Measurements from ENCODE around the gene PLCD1.
"Not testable (repeated sequence)": the region's sequence is repeated elsewhere in the genome, so short reads cannot be mapped to it uniquely, and the experiment has no call there.

GRCh38 chr3:38064453-38064852, 35.0 kb upstream of the PLCD1 start:
- not testable (repeated sequence) for TF ChIP-seq TSHZ2 (CRISPR knock-in tag; IDR thresholded peaks at IDR 0.05); ARNTL (CRISPR knock-in tag; IDR thresholded peaks at IDR 0.05; ENCODE audit: borderline replicate concordance, low read depth); ZFP3 (CRISPR knock-in tag; IDR thresholded peaks at IDR 0.05); ESRRG (CRISPR knock-in tag; IDR thresholded peaks at IDR 0.05); BACH2 (CRISPR knock-in tag; IDR thresholded peaks at IDR 0.05; ENCODE audit: borderline replicate concordance); ZNF565 (CRISPR knock-in tag; conservative IDR thresholded peaks at IDR 0.05; ENCODE audit: low read depth); ISL1 (CRISPR knock-in tag; IDR thresholded peaks at IDR 0.05); ZFP30 (CRISPR knock-in tag; IDR thresholded peaks at IDR 0.05); ZNF70 (CRISPR knock-in tag; IDR thresholded peaks at IDR 0.05)
- TF ChIP-seq, protein P1, sequence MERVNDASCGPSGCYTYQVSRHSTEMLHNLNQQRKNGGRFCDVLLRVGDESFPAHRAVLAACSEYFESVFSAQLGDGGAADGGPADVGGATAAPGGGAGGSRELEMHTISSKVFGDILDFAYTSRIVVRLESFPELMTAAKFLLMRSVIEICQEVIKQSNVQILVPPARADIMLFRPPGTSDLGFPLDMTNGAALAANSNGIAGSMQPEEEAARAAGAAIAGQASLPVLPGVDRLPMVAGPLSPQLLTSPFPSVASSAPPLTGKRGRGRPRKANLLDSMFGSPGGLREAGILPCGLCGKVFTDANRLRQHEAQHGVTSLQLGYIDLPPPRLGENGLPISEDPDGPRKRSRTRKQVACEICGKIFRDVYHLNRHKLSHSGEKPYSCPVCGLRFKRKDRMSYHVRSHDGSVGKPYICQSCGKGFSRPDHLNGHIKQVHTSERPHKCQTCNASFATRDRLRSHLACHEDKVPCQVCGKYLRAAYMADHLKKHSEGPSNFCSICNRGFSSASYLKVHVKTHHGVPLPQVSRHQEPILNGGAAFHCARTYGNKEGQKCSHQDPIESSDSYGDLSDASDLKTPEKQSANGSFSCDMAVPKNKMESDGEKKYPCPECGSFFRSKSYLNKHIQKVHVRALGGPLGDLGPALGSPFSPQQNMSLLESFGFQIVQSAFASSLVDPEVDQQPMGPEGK (CRISPR knock-in tag; IDR thresholded peaks at IDR 0.05; ENCODE audit: borderline replicate concordance): not testable (repeated sequence)
- TF ChIP-seq, protein P2, sequence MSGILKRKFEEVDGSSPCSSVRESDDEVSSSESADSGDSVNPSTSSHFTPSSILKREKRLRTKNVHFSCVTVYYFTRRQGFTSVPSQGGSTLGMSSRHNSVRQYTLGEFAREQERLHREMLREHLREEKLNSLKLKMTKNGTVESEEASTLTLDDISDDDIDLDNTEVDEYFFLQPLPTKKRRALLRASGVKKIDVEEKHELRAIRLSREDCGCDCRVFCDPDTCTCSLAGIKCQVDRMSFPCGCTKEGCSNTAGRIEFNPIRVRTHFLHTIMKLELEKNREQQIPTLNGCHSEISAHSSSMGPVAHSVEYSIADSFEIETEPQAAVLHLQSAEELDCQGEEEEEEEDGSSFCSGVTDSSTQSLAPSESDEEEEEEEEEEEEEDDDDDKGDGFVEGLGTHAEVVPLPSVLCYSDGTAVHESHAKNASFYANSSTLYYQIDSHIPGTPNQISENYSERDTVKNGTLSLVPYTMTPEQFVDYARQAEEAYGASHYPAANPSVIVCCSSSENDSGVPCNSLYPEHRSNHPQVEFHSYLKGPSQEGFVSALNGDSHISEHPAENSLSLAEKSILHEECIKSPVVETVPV (CRISPR knock-in tag; IDR thresholded peaks at IDR 0.05): not testable (repeated sequence)

Measured in SK-N-SH treated with all-trans-retinoic acid at 6 μM for 48 hours (cell line).